Adrenal gland (tissue), 12 donors: Measurements from ENCODE around the gene CDIPT. TPM values are rescaled to one million over a fixed set of nuclear protein-coding genes. Genes with fewer than 3 reads are reported as not detected.

ENCODE experiments used
- DNase-seq, 7 donors: peaks; one replicate each; pipeline ENCODE4 v3.0.0-alpha.2; 2019 to 2020
- H3K27ac ChIP-seq, 5 donors: fragments of 200-600 bp; sonication (generic) in 4 of 5; 1 replicate in 3 of 5; 2 replicates in 2 of 5; pipeline versions ENCODE4 v1.5.1 to v1.8.0; 2016 to 2020; ENCODE audit warnings: mild to moderate bottlenecking in 1 of 5
- H3K27me3 ChIP-seq: fragments of 200-600 bp; 2 replicates; pipeline ENCODE4 v1.8.0; 2021
- H3K36me3 ChIP-seq, 2 donors: fragments of 200-600 bp; replicated peaks in 1 of 2; 1 replicate in 1 of 2; 2 replicates in 1 of 2; pipeline versions ENCODE4 v1.5.1 to v1.8.0; 2018 to 2022
- H3K4me1 ChIP-seq, 2 donors: fragments of 200-600 bp; replicated peaks in 1 of 2; 1 replicate in 1 of 2; 2 replicates in 1 of 2; pipeline versions ENCODE4 v1.5.1 to v1.8.0; 2018 to 2021
- H3K4me3 ChIP-seq, 4 donors: fragments of 200-600 bp; sonication (generic) in 3 of 4; one replicate each; pipeline ENCODE4 v1.5.1; 2016 to 2018
- H3K9me3 ChIP-seq, 3 donors: fragments of 200-600 bp; sonication (generic) in 1 of 3; replicated peaks in 1 of 3; 1 replicate in 2 of 3; 2 replicates in 1 of 3; pipeline versions ENCODE4 v1.5.1 to v1.8.0; 2016 to 2021
- POLR2A ChIP-seq, 2 donors: fragments of 450-650 bp; IDR thresholded peaks; one replicate each; pipeline ENCODE4 v1.6.1; 2017; ENCODE audit warnings: antibody characterized with exemption in 2 of 2, mild to moderate bottlenecking in 2 of 2, moderate library complexity in 1 of 2
- WGBS, 4 donors: extraction: QIAGEN DNeasy Blood & Tissue Kit in 2 of 4; methylation state at CpG; one replicate each; pipeline versions ENCODE4 v1.1.5 to v1.1.7; 2013 to 2017; 5-methylcytosine and 5-hydroxymethylcytosine counted together
- intact Hi-C, 2 donors: fragments of 100-400 bp; cut with DNase I; formaldehyde crosslinking; loops; one replicate each; pipeline versions ENCODE4 v1.14.1 to v1.15.0; 2022 to 2023
- polyA plus RNA-seq, 3 donors: library from polyadenylated mRNA; stranded (reverse); fragments of 200-250 nt in 2 of 3; fragments of 350-450 nt in 1 of 3; fragmentation: Illumina TruSeq in 1 of 3; extraction: RNeasy Lipid Tissue Mini Kit (QIAGEN cat#74804) in 1 of 3; gene quantifications; one replicate each; pipeline ENCODE4 v1.2.3, GENCODE V29; 2013 to 2014
- total RNA-seq, 9 donors: library from RNA; depleted of rRNA in 4 of 9; stranded (reverse); fragments of >200 nt in 4 of 9; fragments of 120-200 nt in 1 of 9; fragmentation: NEBNext Ultra II Directional in 1 of 9; extraction: Animal tissue kit (Norgen Biotek cat#: 25700) in 1 of 9; gene quantifications; one replicate each; pipeline versions ENCODE4 v1.1.0 to v1.2.4, GENCODE V29; 2013 to 2023
- TF ChIP-seq, protein P1 (sequence below), 6 experiments: fragments of 450-650 bp in 4 of 6; fragments of 200-600 bp in 2 of 6; sonication (generic) in 1 of 6; IDR thresholded peaks; 1 replicate in 5 of 6; 2 replicates in 1 of 6; pipeline versions ENCODE4 v1.5.1 to v1.8.0; 2016 to 2021; ENCODE audit warnings: antibody characterized with exemption in 6 of 6, mild to moderate bottlenecking in 2 of 6, moderate library complexity in 1 of 6
- donor health status: healthy with polysubstance abuse.
- donor health status: Bipolar disorder and iron deficiency.
- donor health status: DM: yes; HTN: yes; CAD: no.
- donor health status: DM: no; HTN: no; CAD: no.
- donor health status: DM: no; HTN: no; CAD: no.
- donor health status: DM: yes; HTN: yes; CAD: no.

The CDIPT gene
- total and polyA plus RNA-seq, 12 donors = 44.9 to 203 (median 127) TPM

DNA sequence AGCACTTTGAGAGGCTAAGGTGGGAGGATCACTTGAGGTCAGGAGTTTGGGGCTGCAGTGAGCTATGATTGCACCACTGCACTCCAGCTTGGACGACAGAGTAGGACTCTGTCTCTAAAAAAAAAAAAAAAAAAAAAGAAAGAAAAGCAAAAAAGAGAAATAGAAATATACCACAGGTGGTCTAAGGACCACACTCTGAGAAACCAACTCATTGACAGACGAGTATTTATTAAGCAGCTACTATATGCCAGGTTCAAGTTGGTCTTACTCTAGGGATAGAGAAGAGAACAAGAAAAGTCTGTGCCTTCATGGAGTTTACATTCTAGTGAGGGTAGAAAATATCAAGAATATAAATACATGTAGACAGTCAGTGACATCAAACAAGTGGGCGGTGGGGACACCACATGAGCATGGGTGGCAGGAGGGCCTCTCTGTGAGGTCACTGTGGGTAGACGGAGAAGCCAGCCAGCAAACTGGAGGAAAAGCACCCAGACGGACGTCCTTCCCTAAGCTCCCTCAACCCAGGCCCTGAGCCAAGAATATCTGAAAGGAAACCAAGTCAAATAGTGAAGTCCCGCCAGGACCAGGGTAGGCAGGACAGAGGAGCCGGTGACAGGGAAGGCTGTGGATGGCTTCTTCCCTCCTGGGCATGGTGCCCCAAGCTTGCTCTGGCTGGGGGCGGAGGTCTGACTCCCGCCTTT is 4.7 kb downstream of the CDIPT start:
- intact Hi-C loops = no loop called here
- DNase-seq = no peak
- peaks cover 20 to 24% of the 10 kb centered on the region in 2 donors for H3K4me1 ChIP-seq
- H3K27ac ChIP-seq = peak overlapping the region in 1 of 5 donors; percentile 65
- TF ChIP-seq, protein P1, sequence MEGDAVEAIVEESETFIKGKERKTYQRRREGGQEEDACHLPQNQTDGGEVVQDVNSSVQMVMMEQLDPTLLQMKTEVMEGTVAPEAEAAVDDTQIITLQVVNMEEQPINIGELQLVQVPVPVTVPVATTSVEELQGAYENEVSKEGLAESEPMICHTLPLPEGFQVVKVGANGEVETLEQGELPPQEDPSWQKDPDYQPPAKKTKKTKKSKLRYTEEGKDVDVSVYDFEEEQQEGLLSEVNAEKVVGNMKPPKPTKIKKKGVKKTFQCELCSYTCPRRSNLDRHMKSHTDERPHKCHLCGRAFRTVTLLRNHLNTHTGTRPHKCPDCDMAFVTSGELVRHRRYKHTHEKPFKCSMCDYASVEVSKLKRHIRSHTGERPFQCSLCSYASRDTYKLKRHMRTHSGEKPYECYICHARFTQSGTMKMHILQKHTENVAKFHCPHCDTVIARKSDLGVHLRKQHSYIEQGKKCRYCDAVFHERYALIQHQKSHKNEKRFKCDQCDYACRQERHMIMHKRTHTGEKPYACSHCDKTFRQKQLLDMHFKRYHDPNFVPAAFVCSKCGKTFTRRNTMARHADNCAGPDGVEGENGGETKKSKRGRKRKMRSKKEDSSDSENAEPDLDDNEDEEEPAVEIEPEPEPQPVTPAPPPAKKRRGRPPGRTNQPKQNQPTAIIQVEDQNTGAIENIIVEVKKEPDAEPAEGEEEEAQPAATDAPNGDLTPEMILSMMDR (IDR thresholded peaks at IDR 0.05) = no peak
- TF ChIP-seq POLR2A (IDR thresholded peaks at IDR 0.05) = no peak
- no peak overlapping the region for H3K4me3 ChIP-seq
- no peaks in the 10 kb centered on the region for H3K9me3 ChIP-seq
- WGBS, 4 donors = 61 to 80% (median 72%) methylated on average over 8 to 10 of the region's 10 CpGs
- peaks cover 0 to 31% of the 10 kb centered on the region in 2 donors for H3K36me3 ChIP-seq
- no peaks in the 10 kb centered on the region for H3K27me3 ChIP-seq

DNA sequence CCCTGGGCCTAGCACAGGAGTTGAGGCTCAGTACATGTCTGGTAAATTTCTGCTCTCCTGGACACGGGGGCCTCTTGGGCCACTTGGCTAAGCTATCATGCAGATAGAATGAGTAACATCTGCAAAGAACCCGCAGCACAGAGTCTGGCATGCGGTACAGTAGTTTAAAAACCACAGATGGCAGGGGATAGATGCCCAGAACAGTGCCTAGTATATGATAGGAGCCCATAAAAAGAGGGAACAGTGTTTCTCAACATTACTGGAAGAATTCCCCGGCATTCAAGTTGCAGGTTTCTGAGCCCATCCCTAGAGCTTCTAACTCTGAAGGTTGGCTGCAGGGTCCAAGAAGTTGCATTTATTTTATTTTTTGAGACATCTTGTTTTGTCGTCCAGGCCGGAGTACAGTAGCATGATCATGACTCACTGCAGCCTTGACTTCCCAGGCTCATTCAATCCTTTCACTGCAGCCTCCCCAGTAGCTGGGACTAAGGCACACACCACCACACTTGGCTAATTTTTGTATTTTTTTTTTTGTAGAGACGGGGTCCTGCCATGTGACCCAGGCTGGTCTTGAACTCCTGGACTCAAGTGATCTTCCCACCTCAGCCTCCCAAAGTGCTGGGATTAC is 5.8 kb downstream of the CDIPT start:
- Histone ChIP-seq H3K36me3 (peaks cover 0 to 31% of the 10 kb centered on the region in 2 donors), H3K9me3 (no peaks in the 10 kb centered on the region), H3K4me3 (no peak overlapping the region), H3K27me3 (no peaks in the 10 kb centered on the region), H3K27ac (peak overlapping the region in 4 of 5 donors; percentile 43 to 79 (median 70)), H3K4me1 (peaks cover 17 to 22% of the 10 kb centered on the region in 2 donors)
- DNase-seq = peak in 6 of 7 donors; percentile 58 to 72 (median 66)
- peak in 1 of 2 donors; percentile 48 for TF ChIP-seq POLR2A (IDR thresholded peaks at IDR 0.05)
- TF ChIP-seq, protein P1 (IDR thresholded peaks at IDR 0.05) = no peak
- WGBS, 4 donors = 44 to 56% (median 53%) methylated on average over 6 to 7 of the region's 7 CpGs
- intact Hi-C loops = no loop called here

GRCh38 chr16:29854520-29855100 is 8.4 kb downstream of the CDIPT start:
- peaks cover 0 to 15% of the 10 kb centered on the region in 2 donors for H3K36me3 ChIP-seq
- H3K27ac ChIP-seq = no peak overlapping the region
- DNase-seq = no peak
- no peaks in the 10 kb centered on the region for H3K27me3 ChIP-seq
- intact Hi-C loops = no loop called here
- peaks cover 0 to 13% of the 10 kb centered on the region in 2 donors for H3K4me1 ChIP-seq
- TF ChIP-seq, protein P1 (IDR thresholded peaks at IDR 0.05) = no peak
- no peak for TF ChIP-seq POLR2A (IDR thresholded peaks at IDR 0.05)
- H3K9me3 ChIP-seq = no peaks in the 10 kb centered on the region
- no peak overlapping the region for H3K4me3 ChIP-seq
- 76 to 83% (median 80%) methylated on average over 5 of the region's 5 CpGs for WGBS, 4 donors

DNA sequence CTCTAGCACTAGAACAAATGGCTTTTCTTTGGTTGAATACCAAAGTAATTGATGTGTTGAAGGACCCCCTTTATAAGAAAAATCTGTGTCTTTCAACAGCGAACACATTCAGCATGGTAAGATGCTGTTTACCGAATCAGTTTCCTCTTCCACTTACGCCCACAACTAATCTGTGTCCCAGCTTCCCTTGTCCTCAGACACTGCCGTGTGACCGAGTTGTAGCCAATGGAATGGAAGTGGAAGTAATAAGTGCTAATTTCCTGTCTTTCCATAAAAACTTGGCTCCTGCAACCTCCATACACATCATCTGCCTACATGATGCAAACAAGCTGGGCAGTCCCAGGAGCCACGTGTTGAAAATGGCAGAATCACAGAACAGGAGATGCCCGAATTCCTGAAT is 10.4 kb downstream of the CDIPT start:
- intact Hi-C loops = no loop called here
- Histone ChIP-seq H3K27ac (no peak overlapping the region), H3K9me3 (no peaks in the 10 kb centered on the region), H3K4me1 (peaks cover 0 to 12% of the 10 kb centered on the region in 2 donors), H3K36me3 (peaks cover 0 to 7% of the 10 kb centered on the region in 2 donors), H3K4me3 (no peak overlapping the region), H3K27me3 (no peaks in the 10 kb centered on the region)
- peak in 4 of 7 donors; percentile 23 to 64 (median 38) for DNase-seq
- WGBS, 4 donors = 58 to 68% (median 62%) methylated on average over 7 of the region's 7 CpGs
- TF ChIP-seq POLR2A (IDR thresholded peaks at IDR 0.05) = no peak
- TF ChIP-seq, protein P1 (IDR thresholded peaks at IDR 0.05) = no peak
